ENCODE results near the gene GPLD1.

GPLD1 gene

DNA sequence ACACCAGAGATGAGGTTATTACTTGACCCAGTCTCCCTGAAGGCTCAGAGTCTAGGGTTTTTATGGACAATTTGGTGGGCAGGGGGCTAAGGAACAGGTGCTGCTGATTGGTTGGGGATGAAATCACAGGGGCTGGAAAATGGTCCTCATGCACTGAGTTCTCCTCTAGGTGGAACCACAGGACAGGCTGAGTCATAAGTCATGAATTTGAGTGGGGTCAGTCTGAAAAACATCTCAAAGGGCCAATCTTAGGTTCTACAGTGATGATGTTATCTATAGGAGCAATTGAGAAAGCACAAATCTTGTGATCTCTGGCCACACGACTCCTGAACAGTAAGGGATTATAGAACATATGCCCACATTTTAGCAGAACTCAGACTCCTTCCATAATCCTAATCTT is 92.6 kb downstream of the GPLD1 start:
- no peaks in the 10 kb centered on the region for H3K36me3 ChIP-seq
- TF ChIP-seq, protein P1, sequence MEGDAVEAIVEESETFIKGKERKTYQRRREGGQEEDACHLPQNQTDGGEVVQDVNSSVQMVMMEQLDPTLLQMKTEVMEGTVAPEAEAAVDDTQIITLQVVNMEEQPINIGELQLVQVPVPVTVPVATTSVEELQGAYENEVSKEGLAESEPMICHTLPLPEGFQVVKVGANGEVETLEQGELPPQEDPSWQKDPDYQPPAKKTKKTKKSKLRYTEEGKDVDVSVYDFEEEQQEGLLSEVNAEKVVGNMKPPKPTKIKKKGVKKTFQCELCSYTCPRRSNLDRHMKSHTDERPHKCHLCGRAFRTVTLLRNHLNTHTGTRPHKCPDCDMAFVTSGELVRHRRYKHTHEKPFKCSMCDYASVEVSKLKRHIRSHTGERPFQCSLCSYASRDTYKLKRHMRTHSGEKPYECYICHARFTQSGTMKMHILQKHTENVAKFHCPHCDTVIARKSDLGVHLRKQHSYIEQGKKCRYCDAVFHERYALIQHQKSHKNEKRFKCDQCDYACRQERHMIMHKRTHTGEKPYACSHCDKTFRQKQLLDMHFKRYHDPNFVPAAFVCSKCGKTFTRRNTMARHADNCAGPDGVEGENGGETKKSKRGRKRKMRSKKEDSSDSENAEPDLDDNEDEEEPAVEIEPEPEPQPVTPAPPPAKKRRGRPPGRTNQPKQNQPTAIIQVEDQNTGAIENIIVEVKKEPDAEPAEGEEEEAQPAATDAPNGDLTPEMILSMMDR (IDR thresholded peaks at IDR 0.05), result no peak
- no peaks in the 10 kb centered on the region for H3K4me1 ChIP-seq
- no peak for DNase-seq
- H3K27ac ChIP-seq, result no peak overlapping the region
- H3K9me3 ChIP-seq, result no peaks in the 10 kb centered on the region
- intact Hi-C loops (cut with DNase I; ENCODE audit: low total_unique reads), result no loop called here
- no peak overlapping the region for H3K4me3 ChIP-seq
- peaks cover 0 to 33% of the 10 kb centered on the region in 2 donors for H3K27me3 ChIP-seq

DNA sequence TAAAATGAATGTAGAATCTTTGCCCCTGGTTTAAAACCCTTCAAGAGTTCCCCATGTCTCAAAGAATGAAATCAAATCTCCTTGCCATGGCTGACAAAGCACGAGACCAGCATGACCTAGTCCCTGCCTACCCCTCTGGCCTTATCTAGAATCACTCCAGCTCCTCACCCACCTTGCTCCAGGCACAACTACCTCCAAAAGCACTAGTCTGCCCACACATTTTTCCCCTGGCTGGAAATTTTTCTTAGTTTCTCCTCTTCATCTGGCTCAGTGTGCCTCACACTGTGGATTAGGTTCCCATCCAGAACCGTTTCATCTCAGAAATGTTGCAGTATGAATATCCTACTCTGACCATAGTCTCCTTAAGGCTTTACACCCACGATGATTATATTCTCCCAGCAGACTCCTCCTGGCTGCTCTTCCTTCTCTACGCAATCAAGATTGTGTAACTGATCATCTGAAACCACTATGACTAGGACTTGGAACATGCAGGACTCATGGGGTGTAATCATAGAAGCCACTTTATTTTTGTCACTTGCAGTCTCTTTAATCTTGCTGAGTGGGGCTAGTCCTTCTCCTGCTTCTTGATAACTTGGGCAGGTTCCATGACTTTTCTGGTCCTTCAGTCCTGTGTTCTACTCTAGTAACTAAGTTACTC is 94.5 kb downstream of the GPLD1 start:
- no peaks in the 10 kb centered on the region for H3K9me3 ChIP-seq
- TF ChIP-seq, protein P1 (IDR thresholded peaks at IDR 0.05), result no peak
- no peaks in the 10 kb centered on the region for H3K36me3 ChIP-seq
- intact Hi-C loops (cut with DNase I; ENCODE audit: low total_unique reads), result no loop called here
- peaks cover 0 to 33% of the 10 kb centered on the region in 2 donors for H3K27me3 ChIP-seq
- no peak overlapping the region for H3K27ac ChIP-seq
- DNase-seq, result no peak
- no peaks in the 10 kb centered on the region for H3K4me1 ChIP-seq
- H3K4me3 ChIP-seq, result no peak overlapping the region

DNA sequence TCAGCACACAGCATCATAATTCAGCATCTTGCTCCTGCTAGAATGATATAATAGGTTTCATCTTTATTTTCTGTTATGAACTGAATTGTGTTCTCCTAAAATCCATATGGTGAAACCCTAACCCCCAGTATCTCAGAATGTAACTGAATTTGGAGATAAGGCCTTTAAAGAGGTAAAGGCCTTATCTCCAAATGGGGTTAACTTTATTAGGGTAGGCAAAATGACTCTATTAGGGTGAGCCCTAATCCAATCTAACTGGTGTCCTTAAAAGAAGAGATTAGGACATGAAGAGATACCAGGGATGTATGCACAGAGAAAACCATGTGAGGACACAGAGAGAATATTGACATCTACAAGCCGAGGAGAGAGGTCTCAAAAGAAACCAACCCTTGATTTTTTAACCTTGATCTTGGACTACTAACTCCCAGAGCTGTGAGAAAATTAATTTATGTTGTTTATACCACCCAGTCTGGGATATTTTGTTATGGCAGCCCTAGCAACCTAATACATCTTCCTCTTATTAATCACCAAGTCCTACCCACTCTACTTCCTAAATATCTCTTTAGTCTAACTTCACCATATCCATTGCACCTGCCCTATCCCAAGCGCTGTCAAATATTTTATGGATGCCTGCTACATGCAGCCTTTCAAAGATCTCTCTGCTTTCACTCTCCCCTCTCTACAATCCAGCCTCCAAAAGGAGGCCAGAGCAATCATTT is 95.2 kb downstream of the GPLD1 start:
- Histone ChIP-seq H3K9me3 (no peaks in the 10 kb centered on the region), H3K36me3 (no peaks in the 10 kb centered on the region), H3K4me3 (no peak overlapping the region), H3K27ac (no peak overlapping the region), H3K27me3 (peaks cover 0 to 27% of the 10 kb centered on the region in 2 donors), H3K4me1 (no peaks in the 10 kb centered on the region)
- TF ChIP-seq, protein P1 (IDR thresholded peaks at IDR 0.05), result no peak
- DNase-seq, result no peak
- intact Hi-C loops (cut with DNase I; ENCODE audit: low total_unique reads), result no loop called here

DNA sequence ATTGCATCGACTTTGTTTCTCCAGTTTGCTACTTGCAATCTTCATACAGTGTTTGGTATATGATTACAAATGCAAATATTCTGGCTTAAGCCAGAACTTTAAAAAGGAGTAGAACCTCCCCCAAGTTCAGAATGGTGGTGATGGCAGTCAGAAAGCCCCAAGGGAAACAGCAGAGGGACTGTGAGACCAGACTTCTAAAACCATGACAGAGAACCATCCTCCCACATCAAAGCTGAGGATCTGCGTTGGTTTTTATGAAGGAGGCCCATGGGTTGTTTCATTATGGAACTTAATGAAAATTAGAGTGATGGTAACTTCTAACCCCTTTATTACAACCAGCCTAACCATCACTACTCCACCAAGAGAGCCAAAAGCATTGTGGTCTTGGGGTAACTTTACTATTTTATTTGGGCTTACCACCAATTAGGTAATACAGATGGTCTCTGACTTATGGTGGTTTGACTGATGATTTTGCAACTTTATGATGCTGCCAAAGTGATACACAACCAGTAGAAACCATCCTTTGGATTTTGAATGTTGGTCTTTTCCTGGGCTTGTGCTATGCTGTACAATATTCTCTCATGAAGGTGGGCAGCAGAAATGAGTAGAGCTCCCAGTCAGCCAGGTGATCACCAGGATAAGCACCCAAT is 97.5 kb downstream of the GPLD1 start:
- Histone ChIP-seq H3K27ac (no peak overlapping the region), H3K4me1 (no peaks in the 10 kb centered on the region), H3K36me3 (no peaks in the 10 kb centered on the region), H3K27me3 (peaks cover 0 to 17% of the 10 kb centered on the region in 2 donors), H3K4me3 (no peak overlapping the region), H3K9me3 (no peaks in the 10 kb centered on the region)
- intact Hi-C loops (cut with DNase I; ENCODE audit: low total_unique reads), result no loop called here
- DNase-seq, result no peak
- TF ChIP-seq, protein P1 (IDR thresholded peaks at IDR 0.05), result no peak

DNA sequence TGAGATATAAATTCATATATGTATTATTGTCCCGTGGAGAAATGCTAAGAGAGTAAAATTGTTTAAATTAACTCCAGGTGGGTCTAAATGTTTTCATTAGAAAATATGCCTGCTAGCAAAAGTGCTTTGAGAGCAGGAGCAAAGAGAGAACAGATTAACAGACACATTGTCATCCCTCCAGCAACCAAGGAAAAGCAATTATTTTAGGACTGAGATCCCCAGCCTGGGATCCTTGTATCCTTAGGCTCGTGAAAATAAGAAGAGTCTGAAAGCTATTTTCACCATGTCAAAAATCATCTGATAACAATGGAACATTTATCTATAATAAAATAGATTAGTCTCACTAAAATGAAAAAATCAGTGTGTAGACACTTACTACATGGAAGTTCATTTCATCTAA is 98.2 kb downstream of the GPLD1 start:
- TF ChIP-seq, protein P1 (IDR thresholded peaks at IDR 0.05), result no peak
- no peaks in the 10 kb centered on the region for H3K9me3 ChIP-seq
- no peak overlapping the region for H3K27ac ChIP-seq
- intact Hi-C loops (cut with DNase I; ENCODE audit: low total_unique reads), result no loop called here
- H3K4me3 ChIP-seq, result no peak overlapping the region
- H3K27me3 ChIP-seq, result peaks cover 0 to 11% of the 10 kb centered on the region in 2 donors
- H3K36me3 ChIP-seq, result no peaks in the 10 kb centered on the region
- DNase-seq, result no peak
- no peaks in the 10 kb centered on the region for H3K4me1 ChIP-seq

Data from tibial artery (tissue), 4 donors.